Measurements from ENCODE around the gene MS4A4A. TPM values are rescaled to one million over a fixed set of nuclear protein-coding genes. Genes with fewer than 3 reads are reported as not detected.
A peak's percentile ranks its signal among the peaks of the same experiment; 100 is the strongest.
"Not testable (repeated sequence)": the region's sequence is repeated elsewhere in the genome, so short reads cannot be mapped to it uniquely, and the experiment has no call there.

The MS4A4A gene
- total RNA-seq, 6 donors from 2014 or later = 10.2 to 68.1 (median 47.7) TPM

DNA sequence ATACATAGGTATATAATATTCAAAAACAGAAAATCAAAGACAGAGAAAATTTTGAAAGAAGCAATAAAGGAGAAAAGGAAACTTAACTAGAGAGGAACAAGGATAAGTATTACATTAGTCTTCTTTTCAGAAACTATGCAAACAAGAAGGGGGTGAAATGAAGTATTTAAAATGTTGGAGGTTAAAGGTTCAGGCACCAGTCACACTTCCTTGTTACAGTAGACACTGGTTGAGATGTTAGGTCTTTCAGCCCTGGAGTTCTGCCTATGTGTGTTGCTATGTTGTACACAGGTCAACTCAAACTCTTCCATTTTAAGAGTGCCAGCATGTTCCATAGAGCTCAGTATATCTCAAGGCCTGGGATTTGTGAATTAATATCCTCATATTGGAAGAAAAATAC lies 6.0 kb upstream of the MS4A4A start:
- TF ChIP-seq EP300 (IDR thresholded peaks at IDR 0.05) (no peak), POLR2AphosphoS5 (IDR thresholded peaks at IDR 0.05) (no peak), POLR2A (IDR thresholded peaks at IDR 0.05) (no peak)
- TF ChIP-seq, protein P1, sequence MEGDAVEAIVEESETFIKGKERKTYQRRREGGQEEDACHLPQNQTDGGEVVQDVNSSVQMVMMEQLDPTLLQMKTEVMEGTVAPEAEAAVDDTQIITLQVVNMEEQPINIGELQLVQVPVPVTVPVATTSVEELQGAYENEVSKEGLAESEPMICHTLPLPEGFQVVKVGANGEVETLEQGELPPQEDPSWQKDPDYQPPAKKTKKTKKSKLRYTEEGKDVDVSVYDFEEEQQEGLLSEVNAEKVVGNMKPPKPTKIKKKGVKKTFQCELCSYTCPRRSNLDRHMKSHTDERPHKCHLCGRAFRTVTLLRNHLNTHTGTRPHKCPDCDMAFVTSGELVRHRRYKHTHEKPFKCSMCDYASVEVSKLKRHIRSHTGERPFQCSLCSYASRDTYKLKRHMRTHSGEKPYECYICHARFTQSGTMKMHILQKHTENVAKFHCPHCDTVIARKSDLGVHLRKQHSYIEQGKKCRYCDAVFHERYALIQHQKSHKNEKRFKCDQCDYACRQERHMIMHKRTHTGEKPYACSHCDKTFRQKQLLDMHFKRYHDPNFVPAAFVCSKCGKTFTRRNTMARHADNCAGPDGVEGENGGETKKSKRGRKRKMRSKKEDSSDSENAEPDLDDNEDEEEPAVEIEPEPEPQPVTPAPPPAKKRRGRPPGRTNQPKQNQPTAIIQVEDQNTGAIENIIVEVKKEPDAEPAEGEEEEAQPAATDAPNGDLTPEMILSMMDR (IDR thresholded peaks at IDR 0.05) = no peak
- no peaks in the 10 kb centered on the region for H3K36me3 ChIP-seq
- H3K27ac ChIP-seq = no peak overlapping the region
- no peaks in the 10 kb centered on the region for H3K27me3 ChIP-seq
- no peaks in the 10 kb centered on the region for H3K4me1 ChIP-seq
- peaks cover 0 to 8% (median 5%) of the 10 kb centered on the region in 4 donors for H3K9me3 ChIP-seq
- peak in 1 of 2 donors; percentile 51 for ATAC-seq (ENCODE audit: low FRiP score in 2 of 2)
- DNase-seq = no peak
- H3K4me3 ChIP-seq = no peak overlapping the region

DNA sequence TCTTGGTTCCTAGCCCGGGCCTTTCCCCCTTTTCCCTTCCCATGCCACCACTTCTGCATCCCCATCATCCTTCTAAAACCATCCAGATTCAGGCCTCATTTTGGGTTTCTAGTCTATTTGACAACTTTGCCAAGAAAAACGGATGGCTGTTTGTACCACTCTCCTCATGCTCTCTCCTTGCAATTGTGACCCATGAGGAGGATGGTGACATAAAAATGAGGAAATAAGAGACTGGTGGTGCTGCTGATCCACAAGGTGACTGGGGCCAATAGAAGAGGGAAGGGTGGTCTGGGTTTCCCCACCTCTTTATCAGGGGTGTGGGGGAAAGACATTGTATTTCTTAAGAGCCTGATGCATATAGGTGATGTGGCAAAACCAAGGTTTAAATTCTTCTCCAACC lies 1.0 kb downstream of the MS4A4A start:
- no peaks in the 10 kb centered on the region for H3K4me1 ChIP-seq
- no peaks in the 10 kb centered on the region for H3K27me3 ChIP-seq
- H3K36me3 ChIP-seq = no peaks in the 10 kb centered on the region
- H3K4me3 ChIP-seq = peak overlapping the region in 2 of 4 donors; percentile 31 to 34
- no peak for DNase-seq
- WGBS, 2 donors = 30 to 60% methylated on average over 2 of the region's 2 CpGs
- H3K9me3 ChIP-seq = no peaks in the 10 kb centered on the region
- peak overlapping the region in 3 of 4 donors; percentile 50 to 83 (median 70) for H3K27ac ChIP-seq
- ATAC-seq (ENCODE audit: low FRiP score in 2 of 2) = peak in 1 of 2 donors; percentile 70
- TF ChIP-seq POLR2AphosphoS5 (IDR thresholded peaks at IDR 0.05) (no peak), POLR2A (IDR thresholded peaks at IDR 0.05) (peak in 1 of 4 donors; percentile 59)
- TF ChIP-seq, protein P1 (IDR thresholded peaks at IDR 0.05) = no peak

DNA sequence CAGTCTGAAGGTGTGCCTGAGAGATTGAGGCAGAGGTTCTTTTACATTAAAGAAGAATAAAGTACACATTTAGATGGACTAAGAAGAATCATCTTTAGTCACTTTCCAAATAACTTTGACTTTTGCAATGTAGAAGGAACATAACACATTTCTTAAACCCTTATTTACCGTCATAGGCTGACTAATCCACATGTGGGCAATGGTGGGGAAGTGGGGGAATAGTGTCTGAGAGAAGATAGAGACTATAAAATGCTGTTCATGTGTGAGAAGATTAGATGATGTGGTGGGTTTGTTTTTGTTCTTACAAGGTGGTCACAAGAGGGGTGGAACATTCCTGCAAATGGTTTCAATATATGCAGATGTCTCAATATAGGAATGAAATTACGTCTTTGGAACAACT lies 1.8 kb downstream of the MS4A4A start:
- Histone ChIP-seq H3K9me3 (no peaks in the 10 kb centered on the region), H3K36me3 (no peaks in the 10 kb centered on the region), H3K4me1 (no peaks in the 10 kb centered on the region), H3K4me3 (peak overlapping the region in 1 of 4 donors; percentile 34), H3K27ac (peak overlapping the region in 3 of 4 donors; percentile 50 to 83 (median 70)), H3K27me3 (no peaks in the 10 kb centered on the region)
- DNase-seq (no peak), ATAC-seq (ENCODE audit: low FRiP score in 2 of 2) (peak in 1 of 2 donors; percentile 58)
- TF ChIP-seq EP300 (IDR thresholded peaks at IDR 0.05) (peak in 1 of 4 donors; percentile 75), POLR2A (IDR thresholded peaks at IDR 0.05) (peak in 1 of 4 donors; percentile 58), POLR2AphosphoS5 (IDR thresholded peaks at IDR 0.05) (no peak)
- TF ChIP-seq, protein P1 (IDR thresholded peaks at IDR 0.05) = no peak
- WGBS, 2 donors = 77 to 82% methylated on average over 2 of the region's 2 CpGs

DNA sequence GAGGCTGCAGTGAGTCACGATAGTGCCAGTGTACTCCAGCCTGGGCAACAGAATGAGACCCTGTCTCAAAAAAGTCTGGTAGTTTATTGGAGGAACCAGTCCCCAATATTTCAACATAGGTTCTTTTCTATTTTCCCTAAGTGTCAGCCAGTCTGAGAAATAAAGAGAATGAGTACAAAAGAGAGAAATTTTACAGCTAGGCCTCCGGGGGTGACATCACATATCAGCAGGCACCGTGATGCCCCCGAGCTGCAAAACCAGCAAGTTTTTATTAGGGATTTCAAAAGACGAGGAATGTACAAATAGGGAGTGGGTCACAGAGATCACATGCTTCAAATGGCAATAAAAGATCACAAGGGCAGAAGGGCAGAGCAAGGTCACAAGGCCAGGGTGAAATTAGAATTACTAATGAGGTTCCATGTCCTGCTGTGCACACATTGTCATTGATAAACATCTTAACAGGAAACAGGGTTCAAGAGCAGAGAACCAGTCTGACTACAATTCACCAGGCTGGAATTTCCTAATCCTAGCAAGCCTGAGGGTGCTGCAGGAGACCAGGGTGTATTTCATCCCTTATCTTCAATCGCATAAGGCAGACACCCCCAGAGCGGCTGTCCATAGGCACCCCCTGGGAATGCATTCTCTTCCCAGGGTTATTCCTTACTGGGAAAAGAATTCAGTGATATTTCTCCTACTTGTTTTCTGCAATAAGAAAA lies 5.1 kb downstream of the MS4A4A start:
- not testable (repeated sequence) for H3K4me1 ChIP-seq; H3K27me3 ChIP-seq; H3K4me3 ChIP-seq; H3K9me3 ChIP-seq; ATAC-seq (ENCODE audit: low FRiP score in 2 of 2); H3K36me3 ChIP-seq; DNase-seq
- peak in 1 of 4 donors; percentile 56 for TF ChIP-seq POLR2A (IDR thresholded peaks at IDR 0.05)
- peak overlapping the region in 1 of 4 donors; percentile 64 for H3K27ac ChIP-seq
- WGBS, 2 donors = 67 to 68% methylated on average over 7 of the region's 7 CpGs

DNA sequence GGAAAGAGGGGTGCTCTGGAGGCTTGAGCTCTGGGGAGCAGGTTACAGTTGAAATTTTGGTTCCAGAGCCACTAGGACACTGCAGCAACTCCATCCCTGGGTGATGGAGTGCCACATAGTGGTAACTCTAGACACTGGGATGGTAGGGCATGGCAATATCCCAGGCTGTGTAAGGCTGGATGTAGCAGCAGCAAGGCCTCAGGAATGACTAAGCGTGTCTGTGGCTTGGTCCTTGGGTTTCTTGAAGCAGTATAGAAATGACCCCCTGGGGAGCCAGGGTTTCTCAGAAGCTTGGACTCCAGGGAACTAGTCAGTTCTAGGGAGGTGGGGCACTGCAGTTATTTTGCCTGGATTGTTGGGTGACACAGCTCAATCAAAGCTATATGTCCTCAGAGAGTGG lies 8.1 kb downstream of the MS4A4A start:
- H3K27me3 ChIP-seq = no peaks in the 10 kb centered on the region
- H3K27ac ChIP-seq = peak overlapping the region in 1 of 4 donors; percentile 37
- H3K36me3 ChIP-seq = no peaks in the 10 kb centered on the region
- no peaks in the 10 kb centered on the region for H3K4me1 ChIP-seq
- H3K4me3 ChIP-seq = no peak overlapping the region
- no peak for DNase-seq
- peak in 1 of 2 donors; percentile 55 for ATAC-seq (ENCODE audit: low FRiP score in 2 of 2)
- 89% methylated on average over 1 of the region's 1 CpG; no CpG with 5 or more reads in 1 of the 2 donors for WGBS, 2 donors
- no peaks in the 10 kb centered on the region for H3K9me3 ChIP-seq
- TF ChIP-seq, protein P1 (IDR thresholded peaks at IDR 0.05) = no peak
- TF ChIP-seq POLR2A (IDR thresholded peaks at IDR 0.05) (no peak), POLR2AphosphoS5 (IDR thresholded peaks at IDR 0.05) (no peak), EP300 (IDR thresholded peaks at IDR 0.05) (no peak)
